Muscle of leg (tissue), 11 donors: ENCODE measurements around the gene IPO9. TPM values are rescaled to one million over a fixed set of nuclear protein-coding genes. Genes with fewer than 3 reads are reported as not detected.

Experiments used
- DNase-seq: peaks from one replicate; pipeline ENCODE4 v3.0.0; 2013
- H3K27ac ChIP-seq: one replicate; pipeline ENCODE4 v1.5.1; 2013; ENCODE audit warnings: mild to moderate bottlenecking, low read length, control low read depth
- H3K27me3 ChIP-seq: one replicate; pipeline ENCODE4 v1.6.1; 2013; ENCODE audit warnings: low read length; ENCODE audit not compliant: control insufficient read depth, insufficient read depth
- H3K36me3 ChIP-seq: one replicate; pipeline ENCODE4 v1.6.1; 2013; ENCODE audit warnings: low read length; ENCODE audit not compliant: control insufficient read depth, insufficient read depth
- H3K4me1 ChIP-seq: one replicate; pipeline ENCODE4 v1.6.1; 2013; ENCODE audit warnings: low read length; ENCODE audit not compliant: control insufficient read depth, insufficient read depth
- H3K4me3 ChIP-seq: one replicate; pipeline ENCODE4 v1.5.1; 2013; ENCODE audit warnings: low read length, control low read depth
- H3K9me3 ChIP-seq: replicated peaks from 2 replicates; pipeline ENCODE4 v1.6.1; 2013; ENCODE audit warnings: low read depth, low read length; ENCODE audit not compliant: control insufficient read depth
- WGBS: methylation state at CpG from one replicate; pipeline ENCODE4 v1.1.5; 2013; ENCODE audit warnings: missing lambda C conversion rate; ENCODE audit not compliant: insufficient coverage; 5-methylcytosine and 5-hydroxymethylcytosine counted together
- polyA plus RNA-seq, 8 donors: library from polyadenylated mRNA; unstranded; fragments of 120-200 nt; gene quantifications; one replicate each; pipeline versions ENCODE4 v1.2.1 to v1.2.3, GENCODE V29; 2013; ENCODE audit warnings: inconsistent platforms in 1 of 8, low replicate concordance in 1 of 8; ENCODE audit not compliant: insufficient read length in 8 of 8, insufficient read depth in 1 of 8
- total RNA-seq: library from RNA; stranded (reverse); fragments of 120-200 nt; gene quantifications from one replicate; pipeline ENCODE4 v1.2.4, GENCODE V29; 2013

Gene IPO9
- total and polyA plus RNA-seq, 9 donors = 21.3 to 58.7 (median 43.9) TPM

DNA sequence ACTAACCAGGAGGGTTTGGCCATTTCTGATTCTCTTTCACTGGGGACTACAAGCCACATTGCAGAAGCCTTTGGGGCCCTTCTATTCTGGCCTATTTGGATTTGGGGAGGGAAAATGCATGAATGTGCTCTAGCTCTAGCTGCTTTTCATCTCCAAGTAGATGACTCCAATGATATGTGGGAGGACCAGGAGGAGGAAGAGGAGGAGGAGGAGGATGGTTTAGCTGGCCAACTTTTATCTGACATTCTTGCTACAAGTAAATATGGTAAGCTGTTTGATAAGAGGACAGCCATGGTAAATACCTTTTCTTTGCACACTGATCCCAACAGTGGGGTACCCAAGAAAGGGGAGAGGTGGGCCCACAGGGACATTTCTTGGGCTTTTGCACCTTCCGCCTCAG is 45.7 kb downstream of the IPO9 start:
- H3K27me3 ChIP-seq = no peaks in the 10 kb centered on the region
- no peaks in the 10 kb centered on the region for H3K9me3 ChIP-seq
- H3K4me3 ChIP-seq = no peak overlapping the region
- DNase-seq = no peak
- peaks cover 62% of the 10 kb centered on the region for H3K36me3 ChIP-seq
- no peak overlapping the region for H3K27ac ChIP-seq
- H3K4me1 ChIP-seq = peaks cover 10% of the 10 kb centered on the region
- whole genome bisulfite sequencing = no CpG with 5 or more reads among the region's 1 CpG

DNA sequence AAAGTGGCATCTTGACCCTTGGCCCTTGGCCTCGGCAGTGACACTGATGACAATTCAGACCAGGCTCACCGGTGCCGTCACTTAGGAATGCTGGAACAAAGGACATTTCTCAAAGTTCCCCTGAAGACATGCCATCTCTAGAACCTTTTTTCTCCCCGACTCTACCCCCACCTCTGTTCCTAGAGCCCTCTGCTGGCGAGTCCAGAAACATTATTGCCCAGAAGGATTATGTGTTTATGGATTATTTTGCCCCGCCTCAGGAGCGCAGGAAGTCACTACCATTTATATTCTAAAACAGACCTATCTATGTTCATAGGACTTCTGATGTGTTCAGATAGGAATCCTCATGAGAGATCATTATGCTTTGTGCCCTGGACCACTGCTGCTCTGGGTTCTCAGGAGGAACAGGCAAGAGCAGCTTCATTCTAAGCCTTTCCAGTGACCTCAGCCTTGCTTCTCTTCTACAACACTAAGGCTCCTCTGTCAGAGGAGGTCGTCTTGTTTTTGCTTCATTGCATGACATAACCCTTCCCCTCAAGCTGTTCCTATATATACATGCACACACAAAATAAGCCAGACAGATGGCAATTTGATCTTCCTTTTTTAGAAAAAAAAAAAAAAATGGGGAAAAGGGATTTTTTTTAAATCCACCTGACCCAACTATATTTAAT is 47.3 kb downstream of the IPO9 start:
- no peak overlapping the region for H3K4me3 ChIP-seq
- peaks cover 10% of the 10 kb centered on the region for H3K4me1 ChIP-seq
- no peak for DNase-seq
- no peaks in the 10 kb centered on the region for H3K27me3 ChIP-seq
- H3K9me3 ChIP-seq = no peaks in the 10 kb centered on the region
- H3K27ac ChIP-seq = no peak overlapping the region
- WGBS = 71% methylated on average over 3 of the region's 8 CpGs
- H3K36me3 ChIP-seq = peaks cover 48% of the 10 kb centered on the region

DNA sequence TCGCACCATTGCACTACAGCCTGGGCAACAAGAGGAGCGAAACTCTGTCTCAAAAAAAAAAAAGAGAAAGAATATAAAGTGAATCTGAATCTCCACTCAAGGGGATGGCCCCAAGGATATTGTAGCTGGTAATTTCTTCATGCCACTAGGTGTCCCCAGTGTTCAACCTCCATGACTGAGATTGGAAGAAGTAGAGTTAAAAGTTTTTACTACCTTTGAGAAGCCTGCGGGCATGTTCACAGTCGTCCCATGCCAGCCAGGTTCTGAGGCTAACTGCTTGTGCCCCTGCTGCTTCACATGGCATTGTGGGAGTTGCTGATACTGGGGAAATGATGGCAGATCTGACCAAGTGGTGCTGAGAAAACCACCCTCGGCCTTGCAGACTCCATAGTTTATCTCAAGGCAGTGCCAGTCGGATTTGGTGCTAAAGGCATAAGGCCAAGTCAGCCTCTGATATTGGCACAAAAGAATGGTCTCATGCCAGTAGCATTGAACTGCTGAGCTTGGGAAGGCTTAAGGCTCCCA is 49.0 kb downstream of the IPO9 start:
- no peaks in the 10 kb centered on the region for H3K9me3 ChIP-seq
- H3K27me3 ChIP-seq = no peaks in the 10 kb centered on the region
- H3K27ac ChIP-seq = no peak overlapping the region
- H3K36me3 ChIP-seq = peaks cover 34% of the 10 kb centered on the region
- 61% methylated on average over 5 of the region's 6 CpGs for WGBS
- peaks cover 22% of the 10 kb centered on the region for H3K4me1 ChIP-seq
- H3K4me3 ChIP-seq = no peak overlapping the region
- DNase-seq = peak; percentile 49

DNA sequence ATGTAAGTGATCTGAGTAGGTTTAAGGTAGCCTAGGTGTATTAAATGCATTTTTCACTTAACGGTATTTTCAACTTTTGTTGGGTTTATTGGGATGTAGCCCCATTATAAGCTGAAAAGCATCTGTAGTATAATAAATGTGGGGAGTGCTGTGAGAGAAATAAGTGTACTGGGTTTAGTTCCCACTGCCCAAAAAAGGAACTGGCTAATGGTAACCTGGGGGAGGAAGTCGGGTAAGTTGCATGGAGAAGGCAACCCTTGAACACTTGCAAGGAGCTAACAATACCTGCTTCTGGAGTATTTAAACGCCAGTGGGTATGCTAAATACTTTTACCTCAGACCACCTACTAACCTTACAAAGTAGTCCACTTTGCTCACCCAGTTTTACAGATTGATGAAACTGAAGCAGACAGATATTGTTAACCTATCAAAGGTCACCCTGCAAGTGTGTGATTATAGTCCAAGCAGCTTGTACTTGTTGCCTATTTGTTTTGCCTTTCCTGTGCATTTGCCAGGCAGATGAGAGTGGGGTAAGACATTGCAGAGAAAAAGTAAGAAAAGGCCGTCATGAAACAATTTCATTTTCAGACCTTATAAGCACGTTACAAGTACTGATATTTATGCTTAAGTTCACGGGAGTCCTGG is 52.1 kb downstream of the IPO9 start:
- DNase-seq = no peak
- no peak overlapping the region for H3K27ac ChIP-seq
- H3K36me3 ChIP-seq = peaks cover 10% of the 10 kb centered on the region
- 92% methylated on average over 2 of the region's 6 CpGs for WGBS
- H3K27me3 ChIP-seq = peaks cover 2% of the 10 kb centered on the region
- peaks cover 52% of the 10 kb centered on the region for H3K4me1 ChIP-seq
- no peaks in the 10 kb centered on the region for H3K9me3 ChIP-seq
- H3K4me3 ChIP-seq = no peak overlapping the region

DNA sequence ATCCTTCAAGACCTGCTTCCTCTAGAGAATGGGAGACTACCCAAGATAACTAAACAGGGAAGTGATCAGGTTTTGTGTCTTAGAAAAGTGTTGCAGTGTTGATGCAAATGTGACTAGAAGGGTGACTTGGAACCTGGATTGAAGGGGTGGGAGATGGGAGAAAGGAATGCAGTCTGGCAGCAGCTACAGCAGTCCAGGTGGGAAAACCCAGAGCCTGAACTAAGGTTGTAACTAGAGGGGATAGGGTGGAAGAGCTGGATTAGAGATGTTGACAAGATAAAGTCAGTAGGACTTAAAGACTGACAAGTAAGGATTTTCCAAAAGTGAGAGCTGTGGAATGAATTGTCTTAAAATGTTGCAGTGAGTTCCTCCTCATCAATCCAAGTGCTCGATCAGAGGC is 52.7 kb downstream of the IPO9 start:
- 43% methylated on average over 1 of the region's 1 CpG for WGBS
- DNase-seq = no peak
- Histone ChIP-seq H3K27me3 (peaks cover 5% of the 10 kb centered on the region), H3K9me3 (no peaks in the 10 kb centered on the region), H3K4me1 (peaks cover 58% of the 10 kb centered on the region), H3K27ac (peak overlapping the region; percentile 88), H3K4me3 (no peak overlapping the region), H3K36me3 (peaks cover 5% of the 10 kb centered on the region)

DNA sequence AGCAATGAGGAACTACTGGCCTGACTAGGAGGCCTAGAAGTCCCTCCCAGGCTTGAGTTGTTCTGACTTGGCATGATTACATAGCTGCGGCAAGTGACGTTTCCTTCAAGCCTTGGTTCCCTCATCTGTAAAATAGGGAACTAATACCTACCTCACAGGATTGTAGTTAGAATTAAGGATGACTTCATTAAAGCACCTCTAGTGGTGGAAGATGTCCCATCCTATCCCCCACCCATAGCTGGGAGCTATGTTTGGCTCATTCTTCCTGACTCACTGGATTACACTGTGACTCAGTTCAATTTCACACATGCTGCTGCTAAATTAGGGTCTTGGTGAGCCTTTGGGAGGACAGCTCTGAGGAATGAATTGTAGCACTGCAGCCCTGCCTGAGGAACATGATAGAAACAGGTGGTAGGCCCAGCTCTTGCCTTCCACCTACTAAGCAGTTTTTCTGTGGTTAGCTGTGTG is 53.7 kb downstream of the IPO9 start:
- H3K27me3 ChIP-seq = peaks cover 9% of the 10 kb centered on the region
- no peak overlapping the region for H3K4me3 ChIP-seq
- no peaks in the 10 kb centered on the region for H3K9me3 ChIP-seq
- peaks cover 64% of the 10 kb centered on the region for H3K4me1 ChIP-seq
- peak; percentile 77 for DNase-seq
- H3K36me3 ChIP-seq = no peaks in the 10 kb centered on the region
- WGBS = no CpG with 5 or more reads among the region's 2 CpGs
- H3K27ac ChIP-seq = peak overlapping the region; percentile 88

DNA sequence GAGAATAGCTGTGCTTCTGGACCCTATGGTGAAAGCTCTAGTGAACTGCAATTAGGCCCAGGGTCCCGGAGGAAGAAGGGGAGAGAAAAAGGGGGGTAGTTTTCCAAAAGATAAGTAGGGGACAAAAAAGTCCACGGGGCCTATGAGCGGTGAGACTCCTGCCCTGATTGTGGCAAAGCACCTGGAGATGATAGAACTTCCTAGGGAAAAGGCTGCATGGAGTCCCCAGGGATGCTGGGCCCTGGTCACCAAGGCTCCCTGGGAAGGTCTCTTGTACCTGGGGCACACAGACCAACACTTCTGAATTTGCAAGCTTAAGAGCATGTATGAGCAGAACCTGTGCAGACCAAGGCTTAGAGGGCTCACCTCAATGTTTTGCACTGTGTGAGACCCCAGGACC is 54.3 kb downstream of the IPO9 start:
- Histone ChIP-seq H3K36me3 (no peaks in the 10 kb centered on the region), H3K9me3 (no peaks in the 10 kb centered on the region), H3K4me3 (no peak overlapping the region), H3K27ac (peak overlapping the region; percentile 87), H3K27me3 (peaks cover 13% of the 10 kb centered on the region), H3K4me1 (peaks cover 66% of the 10 kb centered on the region)
- no peak for DNase-seq
- WGBS = 95% methylated on average over 3 of the region's 3 CpGs

DNA sequence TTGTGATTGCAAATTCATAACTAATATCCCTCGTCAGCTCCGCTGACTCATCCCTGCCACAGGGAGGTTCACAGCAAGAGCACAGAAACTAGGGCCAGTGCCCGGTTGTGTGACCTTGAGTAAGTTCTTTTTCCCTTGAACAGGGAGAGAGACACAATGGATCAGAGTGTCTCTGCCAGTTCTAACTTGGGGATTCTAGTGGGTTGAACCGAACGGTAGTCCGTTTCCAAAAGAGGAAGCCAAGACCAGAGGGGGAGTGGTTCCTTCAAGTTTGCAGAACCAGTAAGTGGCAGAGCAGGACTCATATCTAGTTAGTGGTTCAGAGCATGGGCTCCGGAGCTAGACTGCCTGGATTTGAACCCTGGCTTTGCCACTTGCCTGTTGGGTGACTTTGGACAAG is 54.8 kb downstream of the IPO9 start:
- peaks cover 16% of the 10 kb centered on the region for H3K27me3 ChIP-seq
- H3K4me3 ChIP-seq = no peak overlapping the region
- 55% methylated on average over 4 of the region's 7 CpGs for whole genome bisulfite sequencing
- H3K36me3 ChIP-seq = no peaks in the 10 kb centered on the region
- peak overlapping the region; percentile 87 for H3K27ac ChIP-seq
- H3K4me1 ChIP-seq = peaks cover 63% of the 10 kb centered on the region
- H3K9me3 ChIP-seq = no peaks in the 10 kb centered on the region
- DNase-seq = no peak

DNA sequence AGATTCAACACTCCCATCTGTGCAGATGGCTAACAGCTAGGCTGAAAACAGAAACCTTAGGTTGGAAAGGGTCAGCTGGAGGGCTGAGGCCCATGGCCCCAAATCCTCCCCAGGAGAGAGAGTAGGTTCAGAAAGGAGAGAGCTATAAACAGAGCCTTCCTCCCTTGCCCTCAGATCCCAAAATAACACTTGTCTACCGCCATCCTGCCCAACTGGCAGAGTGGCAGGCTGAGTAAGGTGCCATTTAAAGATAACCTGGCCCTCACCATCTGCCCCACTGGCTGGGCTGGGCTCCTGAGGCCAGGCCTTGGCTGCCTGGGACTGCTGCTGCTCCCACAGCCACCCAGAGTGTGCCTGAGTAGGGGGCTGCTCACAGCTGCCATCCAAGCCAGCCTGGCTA is 55.5 kb downstream of the IPO9 start:
- peak; percentile 71 for DNase-seq
- no peak overlapping the region for H3K4me3 ChIP-seq

DNA sequence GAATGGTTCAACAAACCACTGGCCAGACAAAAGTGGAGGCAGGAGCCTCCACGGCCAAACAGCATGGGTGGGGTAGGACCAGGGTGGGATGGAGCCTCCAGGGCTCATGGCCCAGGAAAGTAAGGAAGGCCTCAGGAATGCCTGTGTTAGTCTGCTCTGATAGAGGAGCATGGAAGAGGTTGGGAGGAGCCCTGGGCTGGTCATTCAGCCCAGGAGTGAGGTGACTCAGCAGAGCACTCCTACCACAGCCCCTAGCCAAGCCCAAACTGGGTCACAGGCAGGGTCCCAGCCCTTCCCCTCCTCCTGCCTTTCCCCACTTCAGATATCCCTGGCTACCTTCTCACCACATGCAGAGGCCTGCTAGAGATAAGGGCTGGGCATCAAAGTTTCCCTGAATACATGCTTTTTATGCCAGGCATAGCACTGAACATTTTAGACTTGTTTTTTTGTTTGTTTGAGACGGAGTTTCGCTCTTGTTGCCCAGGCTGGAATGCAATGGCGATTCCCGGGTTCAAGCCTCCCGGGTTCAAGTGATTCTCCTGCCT is 56.6 kb downstream of the IPO9 start:
- Histone ChIP-seq H3K27ac (peak overlapping the region; percentile 83), H3K4me1 (peaks cover 75% of the 10 kb centered on the region), H3K27me3 (peaks cover 20% of the 10 kb centered on the region), H3K9me3 (no peaks in the 10 kb centered on the region), H3K36me3 (peaks cover 4% of the 10 kb centered on the region), H3K4me3 (no peak overlapping the region)
- WGBS = 91% methylated on average over 5 of the region's 6 CpGs
- no peak for DNase-seq

More for the DNA sequence above, 55.5 kb downstream of the IPO9 start:
- peak overlapping the region; percentile 87 for H3K27ac ChIP-seq
- H3K27me3 ChIP-seq = peaks cover 20% of the 10 kb centered on the region
- H3K9me3 ChIP-seq = no peaks in the 10 kb centered on the region
- no peaks in the 10 kb centered on the region for H3K36me3 ChIP-seq
- 75% methylated on average over 1 of the region's 1 CpG for WGBS
- peaks cover 67% of the 10 kb centered on the region for H3K4me1 ChIP-seq
